KOPT-K1 (cell line): ENCODE data around the gene APOA1.

Experiments used
- H3K27ac ChIP-seq: fragments of 200-600 bp; sonication (generic); 2 replicates; pipeline ENCODE4 v1.5.1; 2016; ENCODE audit warnings: antibody characterized with exemption, mild to moderate bottlenecking, low read depth, low read length; ENCODE audit not compliant: poor library complexity, severe bottlenecking
- H3K36me3 ChIP-seq: fragments of 200-600 bp; sonication (generic); 2 replicates; pipeline ENCODE4 v1.5.1; 2017; ENCODE audit warnings: antibody characterized with exemption, mild to moderate bottlenecking, low read length, moderate library complexity; ENCODE audit not compliant: insufficient read depth
- H3K9me3 ChIP-seq: fragments of 200-600 bp; sonication (generic); 2 replicates; pipeline ENCODE4 v1.5.1; 2017; ENCODE audit warnings: antibody characterized with exemption, low read length, mild to moderate bottlenecking; ENCODE audit not compliant: insufficient read depth, poor library complexity, severe bottlenecking

APOA1 gene

GRCh38 chr11:116796548-116796947, 40.9 kb downstream of the APOA1 start:
- H3K27ac ChIP-seq, result no peak overlapping the region
- no peaks in the 10 kb centered on the region for H3K36me3 ChIP-seq
- H3K9me3 ChIP-seq, result no peaks in the 10 kb centered on the region

- Histone ChIP-seq H3K9me3 (no peaks in the 10 kb centered on the region), H3K36me3 (no peaks in the 10 kb centered on the region), H3K27ac (no peak overlapping the region)
These were observed 42.6 kb downstream of the APOA1 start for GRCh38 chr11:116794851-116795250.

- Histone ChIP-seq H3K9me3 (no peaks in the 10 kb centered on the region), H3K27ac (no peak overlapping the region), H3K36me3 (no peaks in the 10 kb centered on the region)
These were observed 43.7 kb downstream of the APOA1 start for GRCh38 chr11:116793772-116794097.

- H3K9me3 ChIP-seq, result no peaks in the 10 kb centered on the region
- H3K27ac ChIP-seq, result no peak overlapping the region
- H3K36me3 ChIP-seq, result no peaks in the 10 kb centered on the region
These were observed 44.3 kb downstream of the APOA1 start for GRCh38 chr11:116792869-116793771.

- H3K9me3 ChIP-seq, result no peaks in the 10 kb centered on the region
- H3K36me3 ChIP-seq, result no peaks in the 10 kb centered on the region
- H3K27ac ChIP-seq, result no peak overlapping the region
These were observed 45.1 kb downstream of the APOA1 start for GRCh38 chr11:116792144-116792868.

GRCh38 chr11:116791813-116792143, 45.6 kb downstream of the APOA1 start, which contains the start of gene APOA5:
Gene APOA5, minus strand, starts transcription at chr11:116791879. Its CDS starts 19 bp downstream, at chr11:116791860.
- Histone ChIP-seq H3K9me3 (no peaks in the 10 kb centered on the region), H3K36me3 (peaks cover 1% of the 10 kb centered on the region; the same call in 1 of the 2 replicates), H3K27ac (no peak within 1 kb of the TSS)

GRCh38 chr11:116791002-116791812, 46.2 kb downstream of the APOA1 start:
- H3K36me3 ChIP-seq, result peaks cover 7% of the 10 kb centered on the region
- no peak overlapping the region for H3K27ac ChIP-seq
- H3K9me3 ChIP-seq, result no peaks in the 10 kb centered on the region

- peaks cover 15% of the 10 kb centered on the region for H3K36me3 ChIP-seq
- no peak overlapping the region for H3K27ac ChIP-seq
- no peaks in the 10 kb centered on the region for H3K9me3 ChIP-seq
These were observed 47.0 kb downstream of the APOA1 start for GRCh38 chr11:116790167-116791001.

- Histone ChIP-seq H3K27ac (no peak overlapping the region), H3K9me3 (no peaks in the 10 kb centered on the region), H3K36me3 (peaks cover 29% of the 10 kb centered on the region)
These were observed 48.4 kb downstream of the APOA1 start for GRCh38 chr11:116788975-116789374.

- Histone ChIP-seq H3K9me3 (no peaks in the 10 kb centered on the region), H3K27ac (no peak overlapping the region)
These were observed 48.9 kb downstream of the APOA1 start for GRCh38 chr11:116788534-116788933.

GRCh38 chr11:116787786-116788486, 49.5 kb downstream of the APOA1 start, which contains the start of gene ZPR1:
Gene ZPR1, minus strand, starts transcription at chr11:116788023. Its CDS starts 33 bp downstream, at chr11:116787990.
- Histone ChIP-seq H3K36me3 (peaks cover 39% of the 10 kb centered on the region), H3K27ac (peak within 1 kb of the TSS; percentile 61), H3K9me3 (no peaks in the 10 kb centered on the region)

More at GRCh38 chr11:116788534-116788933, 48.9 kb downstream of the APOA1 start:
- peaks cover 33% of the 10 kb centered on the region for H3K36me3 ChIP-seq

- Histone ChIP-seq H3K9me3 (no peaks in the 10 kb centered on the region), H3K36me3 (peaks cover 45% of the 10 kb centered on the region), H3K27ac (peak overlapping the region; percentile 61)
These were observed 50.0 kb downstream of the APOA1 start for GRCh38 chr11:116787436-116787785.

GRCh38 chr11:116786966-116787365, 50.5 kb downstream of the APOA1 start:
- H3K36me3 ChIP-seq, result peaks cover 49% of the 10 kb centered on the region
- H3K9me3 ChIP-seq, result no peaks in the 10 kb centered on the region
- H3K27ac ChIP-seq, result peak overlapping the region; percentile 61

GRCh38 chr11:116786326-116786725, 51.1 kb downstream of the APOA1 start:
- H3K36me3 ChIP-seq, result peaks cover 56% of the 10 kb centered on the region
- no peaks in the 10 kb centered on the region for H3K9me3 ChIP-seq

More at GRCh38 chr11:116786326-116786725, 51.1 kb downstream of the APOA1 start:
- H3K27ac ChIP-seq, result no peak overlapping the region
